Measurements from ENCODE around the gene PIANP.

PIANP gene

GRCh38 chr12:6666211-6666610 is 34.4 kb downstream of the PIANP start:
- DNase-seq = no peak

- peak; percentile 69 for DNase-seq
Measured at GRCh38 chr12:6664902-6665301, 35.7 kb downstream of the PIANP start.

- peak; percentile 100 for DNase-seq
Measured at GRCh38 chr12:6662906-6663742, 37.5 kb downstream of the PIANP start, which contains the start of gene ING4. ING4 (minus strand) TSS chr12:6663119; CDS start chr12:6663101, 18 bp downstream.

- peak; percentile 18 for DNase-seq
Measured at GRCh38 chr12:6662602-6662905, 38.1 kb downstream of the PIANP start.

- DNase-seq = no peak
Measured at GRCh38 chr12:6653987-6654386, 46.6 kb downstream of the PIANP start.

- DNase-seq = no peak
Measured at GRCh38 chr12:6653342-6653741, 47.3 kb downstream of the PIANP start.

- no peak for DNase-seq
Measured at GRCh38 chr12:6652391-6652790, 48.2 kb downstream of the PIANP start.

GRCh38 chr12:6650832-6651231 is 49.8 kb downstream of the PIANP start:
- DNase-seq = no peak

GRCh38 chr12:6647083-6647604 is 53.5 kb downstream of the PIANP start, which contains the start of gene ACRBP:
ACRBP (minus strand) TSS chr12:6647432; CDS start chr12:6647366, 66 bp downstream.
- DNase-seq = peak; percentile 80

- DNase-seq = no peak
Measured at GRCh38 chr12:6646276-6647082, 54.1 kb downstream of the PIANP start.

GRCh38 chr12:6644903-6645302 is 55.7 kb downstream of the PIANP start:
- DNase-seq = peak; percentile 36

- DNase-seq = peak; percentile 95
Measured at GRCh38 chr12:6644257-6644596, 56.4 kb downstream of the PIANP start.
